Central memory CD8-positive, alpha-beta T cell (primary cell): ENCODE results near the gene IKZF1.

ENCODE experiments used
- ATAC-seq: fragments of 150-1000 bp; cut with Tn5 transposase; replicated peaks from 2 replicates; pipeline ENCODE4 v1.10.0; 2022; ENCODE audit warnings: mild to moderate bottlenecking, moderate FRiP score, moderate number of reproducible peaks; ENCODE audit not compliant: poor library complexity, severe bottlenecking; ENCODE audit errors: extremely low read depth
- DNase-seq, 2 donors: peaks; one replicate each; pipeline ENCODE4 v3.0.0; 2021; ENCODE audit warnings: low spot score in 2 of 2
- H3K27ac Mint-ChIP-seq: one replicate; pipeline ENCODE4 v1.8.0; 2022; ENCODE audit warnings: low read depth, mild to moderate bottlenecking, moderate library complexity, mixed read lengths
- H3K27me3 Mint-ChIP-seq: one replicate; pipeline ENCODE4 v1.8.0; 2022; ENCODE audit warnings: mixed read lengths
- H3K36me3 Mint-ChIP-seq: one replicate; pipeline ENCODE4 v1.8.0; 2022; ENCODE audit warnings: mild to moderate bottlenecking, moderate library complexity, mixed read lengths; ENCODE audit not compliant: insufficient read depth
- H3K4me1 Mint-ChIP-seq: one replicate; pipeline ENCODE4 v1.8.0; 2022; ENCODE audit warnings: mixed read lengths
- H3K4me3 Mint-ChIP-seq: one replicate; pipeline ENCODE4 v1.8.0; 2022; ENCODE audit warnings: mild to moderate bottlenecking, moderate library complexity, mixed read lengths
- H3K9me3 Mint-ChIP-seq: one replicate; pipeline ENCODE4 v1.8.0; 2022; ENCODE audit warnings: mixed read lengths

IKZF1 gene

DNA sequence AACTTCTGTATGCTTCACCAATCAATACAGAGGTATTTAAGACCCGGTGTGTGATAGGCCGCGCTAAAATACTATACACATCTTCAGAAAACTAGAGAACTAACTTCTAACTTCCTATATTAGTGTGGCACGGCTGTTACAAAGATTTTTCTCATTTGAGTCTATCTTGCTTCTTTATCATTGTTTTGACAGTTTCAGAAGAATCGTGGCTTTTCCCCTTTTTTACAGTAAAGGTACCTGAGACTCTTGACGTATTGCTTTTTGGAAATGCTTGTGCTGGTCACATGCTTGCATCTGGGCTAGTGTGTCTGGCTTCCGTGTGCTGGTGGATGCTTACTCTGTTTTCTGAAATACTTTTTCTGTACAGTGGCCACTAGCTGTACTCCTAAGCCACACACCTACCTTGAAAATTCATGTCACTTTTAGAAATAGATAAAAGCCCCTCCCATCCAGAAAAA lies 12.7 kb downstream of the IKZF1 start:
- H3K9me3 Mint-ChIP-seq, result no peaks in the 10 kb centered on the region
- DNase-seq (no peak), ATAC-seq (peak; percentile 82)
- H3K4me1 Mint-ChIP-seq, result peaks cover 96% of the 10 kb centered on the region
- no peaks in the 10 kb centered on the region for H3K27me3 Mint-ChIP-seq
- H3K36me3 Mint-ChIP-seq, result peaks cover 69% of the 10 kb centered on the region
- peak overlapping the region; percentile 96 for H3K4me3 Mint-ChIP-seq
- H3K27ac Mint-ChIP-seq, result peak overlapping the region; percentile 99

DNA sequence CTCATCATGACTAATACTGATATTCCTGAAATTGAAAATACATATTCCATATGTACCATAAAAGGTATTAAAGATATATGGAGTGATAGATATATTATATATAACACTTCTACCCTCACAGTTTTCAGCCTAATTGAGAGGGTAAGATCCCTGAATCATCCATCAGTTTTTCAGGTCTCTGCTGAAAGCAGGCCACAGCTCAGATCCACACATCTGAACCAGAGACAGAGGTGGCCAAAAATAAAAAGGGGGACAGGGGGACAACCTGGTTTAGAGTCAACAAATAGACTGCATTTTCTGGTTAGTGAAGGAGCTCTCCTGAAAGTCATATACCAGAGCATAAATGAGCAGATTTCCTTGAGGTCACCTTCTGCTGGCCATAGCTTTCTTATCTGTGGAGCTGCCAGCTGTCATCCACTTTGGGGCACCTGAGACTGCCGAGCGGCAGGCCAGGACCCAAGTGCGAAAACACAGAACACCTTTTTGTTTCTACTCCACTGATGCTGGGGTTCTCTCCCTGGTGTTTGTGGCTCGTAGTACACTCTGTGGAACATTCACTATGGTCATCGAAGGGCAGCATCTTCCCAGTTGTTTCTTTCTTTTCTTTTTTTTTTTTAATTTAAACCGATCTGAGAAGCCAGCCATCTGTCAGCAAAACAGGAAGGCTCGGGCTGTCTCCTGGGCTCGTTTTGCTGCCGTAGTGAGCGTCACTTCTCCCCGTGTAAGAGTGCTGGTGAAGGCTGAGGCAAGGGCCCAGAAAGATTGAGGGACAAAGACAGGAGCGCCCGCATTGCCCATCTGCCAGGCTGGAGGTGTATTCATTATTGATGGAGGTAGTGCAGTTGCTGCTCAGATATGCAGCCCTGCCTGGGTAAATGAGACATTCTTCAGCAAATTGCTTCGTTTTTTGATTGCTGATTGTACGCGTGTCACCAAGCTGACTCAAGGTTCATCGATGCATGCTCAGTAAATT lies 13.5 kb downstream of the IKZF1 start:
- Mint-ChIP-seq H3K4me1 (peaks cover 95% of the 10 kb centered on the region), H3K27me3 (no peaks in the 10 kb centered on the region), H3K4me3 (peak overlapping the region; percentile 96), H3K9me3 (no peaks in the 10 kb centered on the region), H3K36me3 (peaks cover 65% of the 10 kb centered on the region), H3K27ac (peak overlapping the region; percentile 99)
- peak; percentile 16 for ATAC-seq
- DNase-seq, result no peak

DNA sequence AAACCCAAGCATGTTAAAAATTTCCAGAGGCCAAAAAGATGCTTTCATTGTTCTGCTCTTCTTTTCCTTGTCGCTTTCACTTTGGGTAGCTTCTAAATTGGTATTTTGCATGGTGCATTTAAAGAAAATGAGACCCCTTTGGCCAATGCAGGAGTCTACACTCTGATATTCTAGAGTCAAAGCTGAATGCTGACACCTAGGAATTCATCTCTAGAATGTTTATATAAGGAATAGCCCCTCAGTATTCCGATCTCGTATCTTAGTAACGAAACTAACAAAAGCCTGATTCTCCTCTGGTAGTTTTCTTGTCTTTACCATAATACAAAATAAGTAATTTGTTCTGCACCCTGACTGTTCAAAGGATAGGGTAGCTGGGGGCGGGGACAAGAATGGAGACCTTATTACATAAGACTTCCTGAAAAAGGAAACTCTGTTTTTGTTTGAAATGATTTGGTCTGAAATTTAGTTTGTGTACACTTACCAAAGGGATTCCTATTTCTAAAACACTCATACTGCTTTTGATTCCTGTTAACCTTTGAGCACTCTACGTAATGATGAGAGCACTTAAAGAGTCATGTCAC lies 17.1 kb downstream of the IKZF1 start:
- DNase-seq (no peak), ATAC-seq (peak; percentile 29)
- H3K36me3 Mint-ChIP-seq, result peaks cover 69% of the 10 kb centered on the region
- H3K4me3 Mint-ChIP-seq, result peak overlapping the region; percentile 68
- no peaks in the 10 kb centered on the region for H3K27me3 Mint-ChIP-seq
- no peaks in the 10 kb centered on the region for H3K9me3 Mint-ChIP-seq
- peaks cover 86% of the 10 kb centered on the region for H3K4me1 Mint-ChIP-seq
- peak overlapping the region; percentile 99 for H3K27ac Mint-ChIP-seq

DNA sequence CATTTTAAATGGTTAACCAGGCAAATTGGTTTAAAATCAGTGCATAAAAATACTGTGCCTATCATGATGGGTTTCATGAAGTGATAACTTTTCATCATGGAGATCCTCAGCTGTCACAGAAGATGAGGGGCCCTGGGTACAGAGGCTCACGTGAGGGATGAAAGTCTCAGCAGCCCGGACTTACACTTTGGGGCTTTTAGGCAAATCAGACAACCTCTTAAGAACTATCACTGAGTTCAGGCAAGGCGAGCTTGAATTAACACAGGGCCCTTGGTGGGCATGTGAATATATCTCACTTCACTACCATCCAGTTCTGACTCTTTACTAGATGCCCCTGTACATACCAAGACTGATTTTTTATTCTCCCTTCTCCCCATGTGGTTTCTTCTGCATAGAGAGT lies 19.6 kb downstream of the IKZF1 start:
- peak overlapping the region; percentile 4 for H3K27ac Mint-ChIP-seq
- peaks cover 69% of the 10 kb centered on the region for H3K4me1 Mint-ChIP-seq
- H3K9me3 Mint-ChIP-seq, result no peaks in the 10 kb centered on the region
- DNase-seq (no peak), ATAC-seq (no peak)
- H3K36me3 Mint-ChIP-seq, result peaks cover 80% of the 10 kb centered on the region
- H3K27me3 Mint-ChIP-seq, result no peaks in the 10 kb centered on the region
- H3K4me3 Mint-ChIP-seq, result no peak overlapping the region

DNA sequence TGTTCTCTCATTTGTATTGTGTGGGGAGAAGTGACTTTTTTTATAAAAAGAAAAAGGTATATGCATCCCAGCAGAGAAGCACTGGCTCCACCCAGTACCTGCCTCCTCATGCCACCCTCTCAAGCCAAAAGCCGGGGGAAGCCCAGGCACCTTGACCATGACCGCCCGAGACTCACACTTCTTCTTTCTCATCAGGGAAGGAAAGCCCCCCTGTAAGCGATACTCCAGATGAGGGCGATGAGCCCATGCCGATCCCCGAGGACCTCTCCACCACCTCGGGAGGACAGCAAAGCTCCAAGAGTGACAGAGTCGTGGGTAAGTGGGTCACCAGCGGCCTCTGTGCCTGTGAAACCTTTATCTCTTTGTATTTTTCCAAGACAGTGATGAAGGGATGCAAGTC lies 22.9 kb downstream of the IKZF1 start:
- DNase-seq (no peak), ATAC-seq (no peak)
- peaks cover 77% of the 10 kb centered on the region for H3K36me3 Mint-ChIP-seq
- H3K9me3 Mint-ChIP-seq, result no peaks in the 10 kb centered on the region
- no peaks in the 10 kb centered on the region for H3K27me3 Mint-ChIP-seq
- H3K4me1 Mint-ChIP-seq, result peaks cover 68% of the 10 kb centered on the region
- H3K27ac Mint-ChIP-seq, result peak overlapping the region; percentile 49
- no peak overlapping the region for H3K4me3 Mint-ChIP-seq

DNA sequence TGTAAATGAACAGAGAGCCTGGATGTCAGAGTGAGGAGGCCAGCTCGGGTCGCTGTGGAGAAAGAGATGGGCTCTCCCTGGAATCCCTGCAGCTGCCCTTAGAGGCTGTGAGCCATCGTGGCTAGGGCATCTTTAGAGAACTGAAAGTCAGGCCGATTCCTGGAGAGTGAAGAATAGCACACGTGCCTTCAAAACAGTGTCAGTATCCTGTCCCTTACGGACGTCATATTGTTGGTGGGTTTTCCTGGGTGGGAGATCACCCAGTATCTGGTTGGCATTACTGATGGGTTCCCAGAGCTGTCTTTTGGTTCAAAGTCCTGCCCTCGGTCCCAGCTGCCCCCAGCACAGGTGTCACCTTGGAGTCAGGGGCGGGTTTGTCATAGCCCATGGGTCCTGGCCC lies 25.3 kb downstream of the IKZF1 start:
- Mint-ChIP-seq H3K4me1 (peaks cover 51% of the 10 kb centered on the region), H3K9me3 (no peaks in the 10 kb centered on the region), H3K4me3 (peak overlapping the region; percentile 68), H3K36me3 (peaks cover 60% of the 10 kb centered on the region), H3K27ac (peak overlapping the region; percentile 97), H3K27me3 (no peaks in the 10 kb centered on the region)
- ATAC-seq (no peak), DNase-seq (no peak)

DNA sequence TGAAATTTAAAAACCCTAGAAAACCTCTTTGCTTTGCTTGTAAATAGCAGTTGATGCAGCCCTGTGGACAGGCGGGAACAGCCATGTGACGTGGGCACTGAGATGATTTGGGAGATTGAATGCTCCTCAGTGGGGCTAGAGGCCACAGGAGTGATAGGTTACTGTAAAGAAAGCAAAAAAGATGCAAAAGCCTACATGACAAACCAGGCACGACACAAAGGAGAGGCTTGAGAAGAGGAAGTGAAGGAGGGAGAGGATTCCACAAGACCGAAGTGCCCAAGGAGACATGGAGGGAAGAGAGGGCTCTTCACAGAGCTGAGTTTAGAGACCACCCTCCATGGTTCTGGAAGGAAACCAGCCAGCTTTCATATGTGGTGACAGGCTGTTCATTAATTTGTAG lies 25.7 kb downstream of the IKZF1 start:
- ATAC-seq, result no peak
- Mint-ChIP-seq H3K4me3 (peak overlapping the region; percentile 68), H3K36me3 (peaks cover 58% of the 10 kb centered on the region), H3K4me1 (peaks cover 49% of the 10 kb centered on the region), H3K27ac (peak overlapping the region; percentile 97), H3K27me3 (no peaks in the 10 kb centered on the region), H3K9me3 (no peaks in the 10 kb centered on the region)
- no peak for DNase-seq

DNA sequence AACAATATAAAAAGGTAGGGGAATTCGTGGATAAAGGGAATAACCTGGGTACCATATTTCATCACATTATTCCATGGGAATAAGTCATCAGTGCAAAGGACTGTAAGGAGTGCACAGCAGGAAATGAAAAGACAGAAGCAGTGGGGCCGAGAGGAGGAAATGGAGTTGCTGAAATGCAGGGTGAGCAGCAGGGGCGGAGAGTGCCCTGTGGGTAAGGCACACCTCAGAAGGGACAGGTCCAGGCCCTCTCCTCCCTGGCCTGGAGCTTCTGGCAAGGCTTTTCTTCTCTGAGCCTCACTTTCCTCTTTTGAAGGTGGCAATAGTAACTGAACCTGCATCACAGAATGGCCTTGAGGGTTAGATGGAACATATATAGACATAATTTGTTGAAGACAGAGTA lies 26.2 kb downstream of the IKZF1 start:
- Mint-ChIP-seq H3K36me3 (peaks cover 53% of the 10 kb centered on the region), H3K4me1 (peaks cover 48% of the 10 kb centered on the region), H3K27me3 (no peaks in the 10 kb centered on the region), H3K27ac (peak overlapping the region; percentile 97), H3K9me3 (no peaks in the 10 kb centered on the region), H3K4me3 (peak overlapping the region; percentile 68)
- DNase-seq (no peak), ATAC-seq (no peak)

DNA sequence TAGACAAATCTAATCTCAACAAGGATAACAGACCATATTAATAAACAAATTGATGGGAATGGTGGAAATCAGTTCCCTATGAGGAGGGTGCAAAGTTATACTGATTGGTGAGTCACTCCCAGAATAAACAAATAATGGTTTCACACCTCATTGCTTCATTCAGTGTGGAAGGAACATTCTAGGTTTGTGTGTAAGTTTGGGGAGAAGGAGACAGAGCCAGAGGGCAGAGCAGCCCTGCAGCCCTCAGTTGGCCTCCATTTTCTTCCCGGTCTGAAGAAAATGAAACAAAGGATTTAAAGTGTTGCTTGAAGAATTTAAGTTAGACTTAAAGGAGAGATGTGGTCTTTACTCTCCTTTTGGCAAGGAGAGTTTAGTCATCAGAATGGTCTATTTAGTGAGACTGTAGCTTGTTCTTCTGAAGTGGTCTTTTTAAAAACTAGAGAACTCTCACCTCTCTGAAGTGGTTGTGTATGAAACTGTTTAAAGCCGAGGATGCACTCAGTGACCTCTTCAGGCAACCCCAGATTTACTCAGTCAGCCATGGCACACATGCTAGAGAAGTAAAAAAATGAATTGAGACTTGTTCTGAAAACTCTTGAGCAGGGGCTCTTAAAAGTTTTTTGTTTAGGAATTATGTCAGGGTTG lies 27.2 kb downstream of the IKZF1 start:
- H3K9me3 Mint-ChIP-seq, result no peaks in the 10 kb centered on the region
- no peak for DNase-seq
- peak overlapping the region; percentile 68 for H3K4me3 Mint-ChIP-seq
- peak overlapping the region; percentile 97 for H3K27ac Mint-ChIP-seq
- no peaks in the 10 kb centered on the region for H3K27me3 Mint-ChIP-seq
- H3K36me3 Mint-ChIP-seq, result peaks cover 47% of the 10 kb centered on the region
- ATAC-seq, result peak; percentile 77
- peaks cover 45% of the 10 kb centered on the region for H3K4me1 Mint-ChIP-seq

DNA sequence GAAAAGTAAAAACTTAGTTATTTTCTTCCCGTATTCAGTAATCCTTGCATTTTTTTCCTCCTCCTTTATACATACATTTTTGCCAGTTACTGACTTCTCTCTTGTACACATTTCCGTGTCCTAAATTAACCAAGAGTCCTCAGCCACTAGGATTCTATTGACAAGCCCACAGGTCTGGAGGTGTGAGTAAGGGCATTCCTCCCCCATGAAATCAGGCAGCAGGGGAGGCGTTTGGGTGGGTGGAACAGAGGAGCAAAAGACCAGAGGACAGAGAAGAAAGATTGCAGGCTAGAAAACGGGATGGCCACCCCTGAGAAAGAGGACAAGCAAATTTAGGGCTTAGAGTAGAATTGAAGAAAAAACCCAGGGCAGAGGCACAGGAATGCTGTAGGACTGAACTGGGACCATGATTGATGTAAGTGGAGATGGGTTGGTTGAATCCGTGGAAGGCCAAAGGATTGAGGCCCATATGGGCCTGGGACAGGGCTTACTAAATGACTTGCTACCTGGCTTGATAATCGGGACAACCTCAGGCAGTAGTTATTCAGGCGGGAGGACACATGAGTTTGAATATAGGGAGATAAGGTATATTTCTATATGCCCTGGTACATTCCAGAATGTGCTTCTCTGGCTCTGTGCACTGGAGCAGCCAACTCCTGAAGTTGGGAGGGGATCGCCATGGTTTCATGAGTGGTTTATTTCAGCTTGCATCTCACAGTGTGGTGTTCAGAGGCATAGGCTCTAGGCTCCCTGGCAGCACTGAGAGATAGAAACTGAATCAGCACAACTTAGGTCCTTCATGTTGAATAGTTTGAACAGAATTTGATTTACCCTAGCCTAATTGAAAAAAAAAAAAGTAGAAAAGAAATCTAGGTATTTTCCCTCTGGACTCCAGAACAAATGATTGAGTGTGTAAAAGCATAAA lies 28.0 kb downstream of the IKZF1 start:
- Mint-ChIP-seq H3K36me3 (peaks cover 47% of the 10 kb centered on the region), H3K4me1 (peaks cover 52% of the 10 kb centered on the region), H3K4me3 (peak overlapping the region; percentile 68), H3K9me3 (no peaks in the 10 kb centered on the region), H3K27ac (peak overlapping the region; percentile 97), H3K27me3 (no peaks in the 10 kb centered on the region)
- ATAC-seq (no peak), DNase-seq (no peak)

DNA sequence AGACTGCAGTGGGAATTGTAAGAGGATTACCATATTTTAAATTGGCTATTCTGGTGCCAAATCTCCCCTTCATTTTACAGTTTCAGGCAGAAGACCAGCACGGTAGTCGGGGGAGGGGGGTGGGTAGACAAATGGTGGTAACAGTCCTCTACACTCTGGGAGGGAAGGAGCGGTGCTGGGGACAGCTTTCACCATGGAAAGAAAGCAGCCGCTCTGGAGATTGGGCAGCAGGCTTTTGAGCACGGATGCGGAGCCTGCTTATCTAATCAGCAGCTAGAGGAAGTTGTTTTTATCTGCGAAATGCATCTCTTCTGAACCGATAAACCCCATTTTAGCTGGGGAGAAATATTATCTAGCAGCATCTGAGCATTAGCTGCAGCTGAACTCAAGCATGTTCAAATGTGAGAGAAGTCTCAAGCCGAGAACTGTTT lies 28.7 kb downstream of the IKZF1 start:
- Mint-ChIP-seq H3K4me1 (peaks cover 54% of the 10 kb centered on the region), H3K27me3 (no peaks in the 10 kb centered on the region), H3K9me3 (no peaks in the 10 kb centered on the region), H3K4me3 (no peak overlapping the region), H3K36me3 (peaks cover 40% of the 10 kb centered on the region), H3K27ac (no peak overlapping the region)
- DNase-seq (peak in 1 of 2 donors; percentile 42), ATAC-seq (peak; percentile 45)
